Nucleus accumbens (tissue), 56 donors: Measurements from ENCODE around the gene ANKFN1.
A peak's percentile ranks its signal among the peaks of the same experiment; 100 is the strongest.

Experiments used
- DNase-seq, 56 donors: peaks; one replicate each; lab custom pipeline; 2025; lab: John Stamatoyannopoulos, UW

ANKFN1 gene

GRCh38 chr17:56432443-56432842, 279.2 kb downstream of the ANKFN1 start:
- no peak for DNase-seq

- no peak for DNase-seq
These were observed 281.3 kb downstream of the ANKFN1 start for GRCh38 chr17:56434610-56435009.

GRCh38 chr17:56436142-56436541, 282.9 kb downstream of the ANKFN1 start:
- DNase-seq: no peak

GRCh38 chr17:56440419-56440818, 287.1 kb downstream of the ANKFN1 start:
- DNase-seq: no peak

GRCh38 chr17:56441308-56441707, 288.0 kb downstream of the ANKFN1 start:
- no peak for DNase-seq

GRCh38 chr17:56445692-56446411, 292.6 kb downstream of the ANKFN1 start:
- no peak for DNase-seq

- no peak for DNase-seq
These were observed 293.9 kb downstream of the ANKFN1 start for GRCh38 chr17:56447171-56447570.

- DNase-seq: no peak
These were observed 295.1 kb downstream of the ANKFN1 start for GRCh38 chr17:56448371-56448770.

- DNase-seq: no peak
These were observed 295.9 kb downstream of the ANKFN1 start for GRCh38 chr17:56449176-56449575.

- no peak for DNase-seq
These were observed 298.4 kb downstream of the ANKFN1 start for GRCh38 chr17:56451629-56452028.

GRCh38 chr17:56452461-56452860, 299.2 kb downstream of the ANKFN1 start:
- DNase-seq: no peak

- DNase-seq: no peak
These were observed 304.2 kb downstream of the ANKFN1 start for GRCh38 chr17:56457501-56457900.

- no peak for DNase-seq
These were observed 312.6 kb downstream of the ANKFN1 start for GRCh38 chr17:56465886-56466285.

- no peak for DNase-seq
These were observed 315.6 kb downstream of the ANKFN1 start for GRCh38 chr17:56468840-56469239.

GRCh38 chr17:56471696-56472095, 318.4 kb downstream of the ANKFN1 start:
- no peak for DNase-seq

- no peak for DNase-seq
These were observed 321.8 kb downstream of the ANKFN1 start for GRCh38 chr17:56475116-56475515.

- DNase-seq: peak in 1 of 56 donors; percentile 1
These were observed 325.7 kb downstream of the ANKFN1 start for GRCh38 chr17:56478836-56479447.

- DNase-seq: no peak
These were observed 327.2 kb downstream of the ANKFN1 start for GRCh38 chr17:56480501-56480900.

GRCh38 chr17:56481659-56482058, 328.4 kb downstream of the ANKFN1 start:
- DNase-seq: no peak

- DNase-seq: no peak
These were observed 329.0 kb downstream of the ANKFN1 start for GRCh38 chr17:56482229-56482628.

GRCh38 chr17:56486732-56487131, 333.5 kb downstream of the ANKFN1 start:
- no peak for DNase-seq

- no peak for DNase-seq
These were observed 335.5 kb downstream of the ANKFN1 start for GRCh38 chr17:56488800-56489199.
